HL-60 (cell line): Measurements from ENCODE around the gene NCMAP.

Source experiments
- DNase-seq, 2 experiments: peaks; one replicate each; pipeline ENCODE4 v3.0.0-alpha.2; 2010 to 2020; ENCODE audit warnings: low read depth in 1 of 2, low spot score in 1 of 2
- H3K27ac ChIP-seq: fragments of 250-450 bp; sonication (Bioruptor Pico); replicated peaks from 2 replicates; pipeline ENCODE4 v1.5.1; 2020; ENCODE audit warnings: mild to moderate bottlenecking, moderate library complexity
- H3K27me3 ChIP-seq: fragments of 250-450 bp; sonication (Bioruptor Pico); 2 replicates; pipeline ENCODE4 v1.5.1; 2021; ENCODE audit warnings: mild to moderate bottlenecking, moderate library complexity; ENCODE audit not compliant: insufficient read depth, poor library complexity, severe bottlenecking
- H3K4me3 ChIP-seq: replicated peaks from 2 replicates; pipeline ENCODE4 v1.5.1; 2011; ENCODE audit warnings: mild to moderate bottlenecking, control low read depth, low read length; ENCODE audit not compliant: insufficient read depth
- GABPA ChIP-seq: IDR thresholded peaks from 2 replicates; pipeline ENCODE4 v1.6.1; 2012; ENCODE audit warnings: low read depth
- POLR2AphosphoS5 ChIP-seq: IDR thresholded peaks from 2 replicates; pipeline ENCODE4 v1.6.1; 2012; ENCODE audit warnings: low read depth
- SPI1 ChIP-seq: IDR thresholded peaks from 2 replicates; pipeline ENCODE4 v1.6.1; 2012; ENCODE audit warnings: low read depth, mild to moderate bottlenecking, borderline replicate concordance
- TF ChIP-seq, protein P1 (sequence below): IDR thresholded peaks from one replicate; pipeline ENCODE4 v1.5.1; 2011; ENCODE audit warnings: low read length, control low read depth, inconsistent platforms; ENCODE audit not compliant: insufficient read depth
- TF ChIP-seq, protein P2 (sequence below): IDR thresholded peaks from 2 replicates; pipeline ENCODE4 v1.6.1; 2012; ENCODE audit warnings: low read depth; ENCODE audit not compliant: insufficient replicate concordance

The NCMAP gene

DNA sequence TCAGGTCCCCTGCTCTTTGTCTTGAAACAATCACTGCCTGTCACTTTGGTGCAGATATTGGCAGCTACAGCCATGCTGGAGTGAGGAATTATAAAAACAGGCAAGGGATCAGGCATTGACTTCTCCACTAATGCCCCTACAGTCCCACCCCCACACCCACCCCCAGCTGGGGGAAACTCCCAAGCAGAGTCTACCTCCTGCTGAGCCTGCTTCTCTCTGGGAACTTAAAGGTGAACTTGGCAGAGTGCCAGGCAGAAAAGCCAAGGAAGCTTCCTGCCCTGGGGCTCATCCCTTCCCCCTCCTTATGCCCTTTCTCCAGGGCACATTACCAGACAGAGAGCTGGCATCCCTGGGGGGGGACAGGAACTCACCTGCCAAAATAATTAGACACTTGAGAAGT lies 6.7 kb downstream of the NCMAP start:
- no peak for DNase-seq
- peaks cover 6% of the 10 kb centered on the region for H3K27me3 ChIP-seq
- H3K4me3 ChIP-seq: no peak overlapping the region
- H3K27ac ChIP-seq: no peak overlapping the region
- TF ChIP-seq POLR2AphosphoS5: no peak
- TF ChIP-seq, protein P1, sequence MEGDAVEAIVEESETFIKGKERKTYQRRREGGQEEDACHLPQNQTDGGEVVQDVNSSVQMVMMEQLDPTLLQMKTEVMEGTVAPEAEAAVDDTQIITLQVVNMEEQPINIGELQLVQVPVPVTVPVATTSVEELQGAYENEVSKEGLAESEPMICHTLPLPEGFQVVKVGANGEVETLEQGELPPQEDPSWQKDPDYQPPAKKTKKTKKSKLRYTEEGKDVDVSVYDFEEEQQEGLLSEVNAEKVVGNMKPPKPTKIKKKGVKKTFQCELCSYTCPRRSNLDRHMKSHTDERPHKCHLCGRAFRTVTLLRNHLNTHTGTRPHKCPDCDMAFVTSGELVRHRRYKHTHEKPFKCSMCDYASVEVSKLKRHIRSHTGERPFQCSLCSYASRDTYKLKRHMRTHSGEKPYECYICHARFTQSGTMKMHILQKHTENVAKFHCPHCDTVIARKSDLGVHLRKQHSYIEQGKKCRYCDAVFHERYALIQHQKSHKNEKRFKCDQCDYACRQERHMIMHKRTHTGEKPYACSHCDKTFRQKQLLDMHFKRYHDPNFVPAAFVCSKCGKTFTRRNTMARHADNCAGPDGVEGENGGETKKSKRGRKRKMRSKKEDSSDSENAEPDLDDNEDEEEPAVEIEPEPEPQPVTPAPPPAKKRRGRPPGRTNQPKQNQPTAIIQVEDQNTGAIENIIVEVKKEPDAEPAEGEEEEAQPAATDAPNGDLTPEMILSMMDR: no peak
- TF ChIP-seq GABPA: no peak
- TF ChIP-seq, protein P2, sequence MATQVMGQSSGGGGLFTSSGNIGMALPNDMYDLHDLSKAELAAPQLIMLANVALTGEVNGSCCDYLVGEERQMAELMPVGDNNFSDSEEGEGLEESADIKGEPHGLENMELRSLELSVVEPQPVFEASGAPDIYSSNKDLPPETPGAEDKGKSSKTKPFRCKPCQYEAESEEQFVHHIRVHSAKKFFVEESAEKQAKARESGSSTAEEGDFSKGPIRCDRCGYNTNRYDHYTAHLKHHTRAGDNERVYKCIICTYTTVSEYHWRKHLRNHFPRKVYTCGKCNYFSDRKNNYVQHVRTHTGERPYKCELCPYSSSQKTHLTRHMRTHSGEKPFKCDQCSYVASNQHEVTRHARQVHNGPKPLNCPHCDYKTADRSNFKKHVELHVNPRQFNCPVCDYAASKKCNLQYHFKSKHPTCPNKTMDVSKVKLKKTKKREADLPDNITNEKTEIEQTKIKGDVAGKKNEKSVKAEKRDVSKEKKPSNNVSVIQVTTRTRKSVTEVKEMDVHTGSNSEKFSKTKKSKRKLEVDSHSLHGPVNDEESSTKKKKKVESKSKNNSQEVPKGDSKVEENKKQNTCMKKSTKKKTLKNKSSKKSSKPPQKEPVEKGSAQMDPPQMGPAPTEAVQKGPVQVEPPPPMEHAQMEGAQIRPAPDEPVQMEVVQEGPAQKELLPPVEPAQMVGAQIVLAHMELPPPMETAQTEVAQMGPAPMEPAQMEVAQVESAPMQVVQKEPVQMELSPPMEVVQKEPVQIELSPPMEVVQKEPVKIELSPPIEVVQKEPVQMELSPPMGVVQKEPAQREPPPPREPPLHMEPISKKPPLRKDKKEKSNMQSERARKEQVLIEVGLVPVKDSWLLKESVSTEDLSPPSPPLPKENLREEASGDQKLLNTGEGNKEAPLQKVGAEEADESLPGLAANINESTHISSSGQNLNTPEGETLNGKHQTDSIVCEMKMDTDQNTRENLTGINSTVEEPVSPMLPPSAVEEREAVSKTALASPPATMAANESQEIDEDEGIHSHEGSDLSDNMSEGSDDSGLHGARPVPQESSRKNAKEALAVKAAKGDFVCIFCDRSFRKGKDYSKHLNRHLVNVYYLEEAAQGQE: no peak
- TF ChIP-seq SPI1: no peak

DNA sequence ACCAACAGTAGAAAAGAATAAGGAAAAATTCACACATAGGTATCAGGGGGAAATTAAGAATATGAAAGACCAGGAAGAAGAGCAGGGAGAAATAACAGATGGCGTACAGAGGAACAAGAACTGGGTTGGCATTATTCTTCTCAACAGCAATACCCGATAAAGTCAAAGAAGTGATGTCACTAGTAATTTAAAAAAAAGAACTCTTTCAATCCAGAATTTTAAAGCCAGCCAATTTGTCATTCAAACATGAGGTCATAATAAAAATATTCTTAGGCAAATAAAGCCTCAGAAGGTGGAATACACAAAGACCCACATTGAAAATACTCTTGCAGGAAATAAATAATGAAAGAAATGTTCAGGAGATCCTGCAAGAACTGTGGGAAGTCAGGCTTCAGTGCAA lies 8.8 kb downstream of the NCMAP start:
- no peak overlapping the region for H3K4me3 ChIP-seq
- H3K27ac ChIP-seq: no peak overlapping the region
- TF ChIP-seq POLR2AphosphoS5: no peak
- no peak for TF ChIP-seq GABPA
- TF ChIP-seq, protein P2: no peak
- no peak for TF ChIP-seq SPI1
- TF ChIP-seq, protein P1: no peak
- peaks cover 6% of the 10 kb centered on the region for H3K27me3 ChIP-seq
- DNase-seq: no peak

DNA sequence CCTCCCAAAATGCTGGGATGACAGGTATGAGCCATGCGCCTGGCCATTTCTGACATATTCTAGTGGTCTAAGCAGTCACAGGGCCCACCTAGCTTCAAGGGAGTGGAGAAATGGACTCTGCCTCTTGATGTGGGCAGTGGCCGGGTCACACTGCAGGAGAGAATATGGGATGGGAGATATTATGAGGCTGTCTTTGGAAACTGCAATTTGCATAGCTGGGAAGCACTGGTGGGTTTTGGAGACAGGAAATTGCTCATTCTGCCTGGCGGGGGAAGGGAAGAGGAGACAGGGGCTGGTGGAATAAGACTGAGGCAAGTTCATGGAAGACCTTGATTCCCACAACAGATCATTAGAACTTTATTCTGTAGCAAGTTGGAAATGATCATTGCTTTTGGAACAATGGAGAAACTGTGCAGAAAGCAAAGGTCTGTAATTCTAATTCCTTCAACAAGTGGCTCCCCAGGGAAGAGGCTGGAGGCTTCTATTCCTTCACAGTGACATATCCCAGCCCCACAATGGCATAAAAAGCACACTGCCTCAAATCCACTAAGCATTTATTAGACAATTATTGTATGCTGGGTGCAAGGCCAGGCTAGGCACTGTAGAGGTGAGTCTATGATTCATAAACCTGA lies 10.5 kb downstream of the NCMAP start:
- peaks cover 6% of the 10 kb centered on the region for H3K27me3 ChIP-seq
- no peak for TF ChIP-seq SPI1
- TF ChIP-seq, protein P2: no peak
- TF ChIP-seq, protein P1: no peak
- no peak for TF ChIP-seq GABPA
- TF ChIP-seq POLR2AphosphoS5: no peak
- H3K4me3 ChIP-seq: no peak overlapping the region
- DNase-seq: no peak
- H3K27ac ChIP-seq: no peak overlapping the region
